ENCODE results near the gene SDS.

DNA sequence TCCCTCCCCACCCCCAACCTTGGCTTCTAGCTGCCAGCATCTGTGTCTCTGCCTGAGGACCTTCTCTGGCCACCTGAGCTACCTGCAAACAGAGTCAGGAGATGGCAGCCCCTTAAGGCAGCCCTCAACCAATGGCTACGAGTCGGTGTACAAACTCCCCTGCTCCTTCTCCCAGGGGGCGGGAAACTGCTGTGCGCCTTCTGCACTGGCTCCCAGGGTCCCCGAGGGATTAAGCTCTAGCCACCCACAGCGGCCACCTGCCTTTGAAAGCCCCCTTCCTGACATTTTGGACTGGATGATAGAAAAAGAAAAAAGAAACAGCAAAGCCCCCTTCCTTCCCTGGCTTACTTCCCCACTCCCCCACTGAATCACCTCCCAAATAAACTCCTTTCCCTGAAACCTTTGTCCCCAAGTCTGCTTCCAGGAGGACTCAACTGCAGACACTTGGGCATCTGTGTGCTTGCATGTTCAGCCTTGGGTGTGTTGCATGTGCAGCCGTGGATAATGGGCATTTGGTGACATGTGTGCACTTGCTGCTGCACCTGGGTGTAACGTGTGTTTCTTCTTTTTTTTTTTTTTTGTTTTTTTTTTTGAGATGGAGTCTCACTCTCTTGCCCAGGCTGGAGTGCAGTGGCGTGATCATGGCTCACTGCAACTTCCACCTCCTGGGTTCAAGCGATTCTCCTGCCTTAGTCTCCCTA lies 6.0 kb downstream of the SDS start:
- TF ChIP-seq, protein P1, sequence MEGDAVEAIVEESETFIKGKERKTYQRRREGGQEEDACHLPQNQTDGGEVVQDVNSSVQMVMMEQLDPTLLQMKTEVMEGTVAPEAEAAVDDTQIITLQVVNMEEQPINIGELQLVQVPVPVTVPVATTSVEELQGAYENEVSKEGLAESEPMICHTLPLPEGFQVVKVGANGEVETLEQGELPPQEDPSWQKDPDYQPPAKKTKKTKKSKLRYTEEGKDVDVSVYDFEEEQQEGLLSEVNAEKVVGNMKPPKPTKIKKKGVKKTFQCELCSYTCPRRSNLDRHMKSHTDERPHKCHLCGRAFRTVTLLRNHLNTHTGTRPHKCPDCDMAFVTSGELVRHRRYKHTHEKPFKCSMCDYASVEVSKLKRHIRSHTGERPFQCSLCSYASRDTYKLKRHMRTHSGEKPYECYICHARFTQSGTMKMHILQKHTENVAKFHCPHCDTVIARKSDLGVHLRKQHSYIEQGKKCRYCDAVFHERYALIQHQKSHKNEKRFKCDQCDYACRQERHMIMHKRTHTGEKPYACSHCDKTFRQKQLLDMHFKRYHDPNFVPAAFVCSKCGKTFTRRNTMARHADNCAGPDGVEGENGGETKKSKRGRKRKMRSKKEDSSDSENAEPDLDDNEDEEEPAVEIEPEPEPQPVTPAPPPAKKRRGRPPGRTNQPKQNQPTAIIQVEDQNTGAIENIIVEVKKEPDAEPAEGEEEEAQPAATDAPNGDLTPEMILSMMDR (IDR thresholded peaks at IDR 0.05), result no peak
- no peak for TF ChIP-seq POLR2A (IDR thresholded peaks at IDR 0.05)
